Mesenchymal stem cell (in vitro differentiated cells and primary cell): Measurements from ENCODE around the gene PERP.

Experiments
- DNase-seq: peaks from one replicate; pipeline ENCODE4 v3.0.0-alpha.2; 2013
- H2AFZ ChIP-seq: one replicate; pipeline ENCODE4 v1.6.1; 2013; ENCODE audit warnings: low read depth, mild to moderate bottlenecking, control low read depth, inconsistent platforms, low read length, moderate library complexity
- H2AK5ac ChIP-seq: 2 replicates; pipeline ENCODE4 v1.6.1; 2013; ENCODE audit warnings: low read length, moderate library complexity, mild to moderate bottlenecking, inconsistent platforms; ENCODE audit not compliant: severe bottlenecking
- H2BK120ac ChIP-seq: one replicate; pipeline ENCODE4 v1.6.1; 2013; ENCODE audit warnings: low read depth, mild to moderate bottlenecking, inconsistent platforms, low read length, moderate library complexity
- H2BK12ac ChIP-seq, 2 experiments: one replicate each; pipeline ENCODE4 v1.6.1; 2013; ENCODE audit warnings: inconsistent platforms in 2 of 2, low read length in 2 of 2, mild to moderate bottlenecking in 2 of 2, moderate library complexity in 2 of 2, control low read depth in 1 of 2
- H2BK15ac ChIP-seq: one replicate; pipeline ENCODE4 v1.6.1; 2013; ENCODE audit warnings: mild to moderate bottlenecking, low read depth, inconsistent platforms; ENCODE audit not compliant: poor library complexity, severe bottlenecking
- H2BK5ac ChIP-seq: 2 replicates; pipeline ENCODE4 v1.6.1; 2013; ENCODE audit warnings: low read depth, mild to moderate bottlenecking, low read length, control low read depth, inconsistent platforms; ENCODE audit not compliant: poor library complexity, severe bottlenecking
- H3K14ac ChIP-seq, 2 experiments: one replicate each; pipeline ENCODE4 v1.6.1; 2013; ENCODE audit warnings: inconsistent platforms in 2 of 2, low read length in 2 of 2, control low read depth in 1 of 2, mild to moderate bottlenecking in 1 of 2, moderate library complexity in 1 of 2
- H3K18ac ChIP-seq, 2 experiments: one replicate each; pipeline ENCODE4 v1.6.1; 2013; ENCODE audit warnings: inconsistent platforms in 2 of 2, low read length in 2 of 2, control low read depth in 1 of 2, low read depth in 1 of 2, mild to moderate bottlenecking in 1 of 2
- H3K23ac ChIP-seq, 2 experiments: one replicate each; pipeline ENCODE4 v1.6.1; 2013; ENCODE audit warnings: inconsistent platforms in 2 of 2, low read length in 2 of 2, mild to moderate bottlenecking in 2 of 2, moderate library complexity in 2 of 2, control low read depth in 1 of 2
- H3K27ac ChIP-seq: 2 replicates; pipeline ENCODE4 v1.5.1; 2013; ENCODE audit warnings: mild to moderate bottlenecking, moderate library complexity, low read length, control low read depth, inconsistent platforms; ENCODE audit not compliant: poor library complexity, severe bottlenecking
- H3K27me3 ChIP-seq, 2 experiments: 2 replicates each; pipeline versions ENCODE4 v1.6.1 to v1.7.0; 2013; ENCODE audit warnings: low read length in 2 of 2, mild to moderate bottlenecking in 2 of 2, moderate library complexity in 2 of 2, control low read depth in 1 of 2, inconsistent platforms in 1 of 2; ENCODE audit not compliant: control insufficient read depth in 1 of 2, insufficient read depth in 1 of 2
- H3K36me3 ChIP-seq, 2 experiments: 2 replicates each; pipeline versions ENCODE4 v1.6.1 to v1.7.0; 2013; ENCODE audit warnings: low read length in 2 of 2, control low read depth in 1 of 2, inconsistent platforms in 1 of 2, low read depth in 1 of 2, mild to moderate bottlenecking in 1 of 2; ENCODE audit not compliant: insufficient read depth in 2 of 2, control insufficient read depth in 1 of 2
- H3K4ac ChIP-seq, 2 experiments: one replicate each; pipeline ENCODE4 v1.6.1; 2013; ENCODE audit warnings: inconsistent platforms in 2 of 2, low read length in 2 of 2, mild to moderate bottlenecking in 2 of 2, moderate library complexity in 2 of 2, control low read depth in 1 of 2, low read depth in 1 of 2
- H3K4me1 ChIP-seq: 2 replicates; pipeline ENCODE4 v1.6.1; 2013; ENCODE audit warnings: low read depth, low read length, control low read depth; ENCODE audit not compliant: control insufficient read depth, insufficient read depth
- H3K4me2 ChIP-seq: 2 replicates; pipeline ENCODE4 v1.6.1; 2013; ENCODE audit warnings: low read length, mild to moderate bottlenecking, inconsistent platforms; ENCODE audit not compliant: poor library complexity, severe bottlenecking
- H3K4me3 ChIP-seq, 2 experiments: 2 replicates each; pipeline versions ENCODE4 v1.5.1 to v1.7.0; 2013; ENCODE audit warnings: low read length in 2 of 2, mild to moderate bottlenecking in 2 of 2, control low read depth in 1 of 2, low read depth in 1 of 2; ENCODE audit not compliant: insufficient read depth in 1 of 2
- H3K79me1 ChIP-seq: replicated peaks from 2 replicates; pipeline ENCODE4 v1.6.1; 2013; ENCODE audit warnings: mild to moderate bottlenecking, control low read depth, low read length, inconsistent platforms; ENCODE audit not compliant: poor library complexity, severe bottlenecking
- H3K9ac ChIP-seq: 2 replicates; pipeline ENCODE4 v1.7.0; 2013; ENCODE audit warnings: mild to moderate bottlenecking, low read length, moderate library complexity
- H3K9me3 ChIP-seq: 2 replicates; pipeline ENCODE4 v1.7.0; 2013; ENCODE audit warnings: mild to moderate bottlenecking, low read length; ENCODE audit not compliant: control insufficient read depth
- H4K8ac ChIP-seq: one replicate; pipeline ENCODE4 v1.6.1; 2013; ENCODE audit warnings: inconsistent platforms, mild to moderate bottlenecking, low read length, moderate library complexity
- H4K91ac ChIP-seq: one replicate; pipeline ENCODE4 v1.6.1; 2013; ENCODE audit warnings: mild to moderate bottlenecking, low read length, inconsistent platforms
- WGBS: methylation state at CpG from one replicate; pipeline ENCODE4 v1.1.7; 2013; ENCODE audit warnings: mixed read lengths; 5-methylcytosine and 5-hydroxymethylcytosine counted together

Gene PERP

GRCh38 chr6:138105880-138106664 lies 1.1 kb downstream of the PERP start:
- Histone ChIP-seq H3K4me2 (peak overlapping the region; percentile 49), H3K18ac (peak overlapping the region in 1 of 2 experiments; percentile 16), H3K14ac (no peak overlapping the region), H3K79me1 (no peaks in the 10 kb centered on the region), H3K27ac (peak overlapping the region; percentile 46), H2BK12ac (no peak overlapping the region), H3K4me1 (peaks cover 6% of the 10 kb centered on the region), H3K9me3 (no peaks in the 10 kb centered on the region), H3K23ac (no peak overlapping the region), H2AFZ (no peak overlapping the region), H3K4me3 (peak overlapping the region; percentile 46 to 83), H2BK5ac (peak overlapping the region; percentile 14), H2BK15ac (no peak overlapping the region), H2BK120ac (no peak overlapping the region), H3K27me3 (no peaks in the 10 kb centered on the region), H2AK5ac (no peak overlapping the region), H3K36me3 (no peaks in the 10 kb centered on the region), H4K8ac (no peak overlapping the region), H3K4ac (no peak overlapping the region), H3K9ac (peak overlapping the region; percentile 91), H4K91ac (peak overlapping the region; percentile 72)
- DNase-seq = peak; percentile 40
- 19% methylated on average over 3 of the region's 10 CpGs for WGBS

- H3K79me1 ChIP-seq = no peaks in the 10 kb centered on the region
- WGBS = 81% methylated on average over 4 of the region's 5 CpGs
- no peaks in the 10 kb centered on the region for H3K9me3 ChIP-seq
- H2BK12ac ChIP-seq = no peak overlapping the region
- H3K4me3 ChIP-seq = peak overlapping the region in 1 of 2 experiments; percentile 83
- H2AK5ac ChIP-seq = no peak overlapping the region
- H4K8ac ChIP-seq = no peak overlapping the region
- peak overlapping the region; percentile 46 for H3K27ac ChIP-seq
- H2BK15ac ChIP-seq = no peak overlapping the region
- no peak overlapping the region for H4K91ac ChIP-seq
- peak overlapping the region; percentile 56 for H3K4me2 ChIP-seq
- peaks cover 8% of the 10 kb centered on the region for H3K4me1 ChIP-seq
- H3K14ac ChIP-seq = no peak overlapping the region
- no peak overlapping the region for H2BK120ac ChIP-seq
- no peak for DNase-seq
- no peak overlapping the region for H3K4ac ChIP-seq
- H3K9ac ChIP-seq = peak overlapping the region; percentile 91
- H3K27me3 ChIP-seq = no peaks in the 10 kb centered on the region
- H2BK5ac ChIP-seq = no peak overlapping the region
- H3K36me3 ChIP-seq = no peaks in the 10 kb centered on the region
- no peak overlapping the region for H3K23ac ChIP-seq
- H3K18ac ChIP-seq = no peak overlapping the region
- H2AFZ ChIP-seq = no peak overlapping the region
Observed at GRCh38 chr6:138105446-138105845, 1.8 kb downstream of the PERP start.

GRCh38 chr6:138104618-138105213 lies 2.5 kb downstream of the PERP start:
- no peaks in the 10 kb centered on the region for H3K9me3 ChIP-seq
- no peak overlapping the region for H4K8ac ChIP-seq
- no peak overlapping the region for H2AK5ac ChIP-seq
- H3K14ac ChIP-seq = no peak overlapping the region
- H2AFZ ChIP-seq = no peak overlapping the region
- H4K91ac ChIP-seq = no peak overlapping the region
- no peak for DNase-seq
- H2BK5ac ChIP-seq = no peak overlapping the region
- no peak overlapping the region for H3K4ac ChIP-seq
- no peaks in the 10 kb centered on the region for H3K27me3 ChIP-seq
- no peak overlapping the region for H3K23ac ChIP-seq
- no peak overlapping the region for H2BK15ac ChIP-seq
- no peak overlapping the region for H2BK12ac ChIP-seq
- no peak overlapping the region for H3K18ac ChIP-seq
- no peak overlapping the region for H3K9ac ChIP-seq
- H3K4me2 ChIP-seq = peak overlapping the region; percentile 29
- H2BK120ac ChIP-seq = no peak overlapping the region
- peaks cover 10% of the 10 kb centered on the region for H3K4me1 ChIP-seq
- H3K4me3 ChIP-seq = no peak overlapping the region
- no peaks in the 10 kb centered on the region for H3K79me1 ChIP-seq
- H3K36me3 ChIP-seq = no peaks in the 10 kb centered on the region
- peak overlapping the region; percentile 28 for H3K27ac ChIP-seq
- 84% methylated on average over 6 of the region's 10 CpGs for WGBS

GRCh38 chr6:138103871-138104270 lies 3.3 kb downstream of the PERP start:
- no peak overlapping the region for H2AK5ac ChIP-seq
- peak overlapping the region; percentile 67 for H3K4me2 ChIP-seq
- H3K14ac ChIP-seq = no peak overlapping the region
- no peak overlapping the region for H3K9ac ChIP-seq
- H2BK5ac ChIP-seq = no peak overlapping the region
- H3K27ac ChIP-seq = peak overlapping the region; percentile 67
- no peaks in the 10 kb centered on the region for H3K27me3 ChIP-seq
- H3K4me1 ChIP-seq = peaks cover 10% of the 10 kb centered on the region
- no peaks in the 10 kb centered on the region for H3K9me3 ChIP-seq
- H2BK120ac ChIP-seq = no peak overlapping the region
- DNase-seq = no peak
- no peak overlapping the region for H3K4me3 ChIP-seq
- no peaks in the 10 kb centered on the region for H3K36me3 ChIP-seq
- no peak overlapping the region for H3K4ac ChIP-seq
- H2AFZ ChIP-seq = no peak overlapping the region
- H2BK12ac ChIP-seq = no peak overlapping the region
- H4K91ac ChIP-seq = no peak overlapping the region
- no peak overlapping the region for H2BK15ac ChIP-seq
- H4K8ac ChIP-seq = no peak overlapping the region
- 73% methylated on average over 3 of the region's 5 CpGs for WGBS
- no peaks in the 10 kb centered on the region for H3K79me1 ChIP-seq
- H3K18ac ChIP-seq = no peak overlapping the region
- no peak overlapping the region for H3K23ac ChIP-seq
